ENCODE measurements around the gene PHLDA2. TPM values are rescaled to one million over a fixed set of nuclear protein-coding genes. Genes with fewer than 3 reads are reported as not detected.

PHLDA2 gene
- total RNA-seq, 2 experiments from 2014 or later = 0.16 to 0.34 TPM

DNA sequence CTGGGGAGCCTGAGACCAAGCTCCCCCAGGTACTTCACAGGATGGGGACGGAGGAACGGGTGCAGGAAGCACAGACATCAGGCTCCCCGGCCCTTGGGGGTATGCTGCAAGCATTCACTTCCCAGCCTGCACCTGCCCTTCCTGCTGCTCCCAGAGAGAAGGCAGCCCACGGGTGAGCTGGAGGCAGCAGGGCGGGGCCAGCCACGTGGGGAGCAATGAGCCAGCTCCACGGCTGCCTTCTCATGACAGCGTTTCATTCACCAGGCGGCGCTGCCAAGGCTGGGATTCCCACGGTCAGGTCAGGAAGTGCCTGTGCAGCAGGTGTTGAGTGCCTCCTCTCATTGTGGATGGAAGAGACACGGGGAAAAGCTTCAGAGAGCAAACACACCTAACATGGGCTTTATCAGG, 14.5 kb upstream of the PHLDA2 start:
- no peak for DNase-seq (ENCODE audit: low spot score)
- CTCF ChIA-PET (ENCODE audit: unreplicated experiment) = no interaction called here
- intact Hi-C loops (cut with micrococcal nuclease; ENCODE audit: unreplicated experiment) = no loop called here
- Histone ChIP-seq H3K4me2 (ENCODE audit: low read length) (no peak overlapping the region), H3K27ac (ENCODE audit: low read depth, low read length, poor library complexity, severe bottlenecking) (no peak overlapping the region), H3K79me2 (ENCODE audit: insufficient read depth, low read depth, low read length) (no peaks in the 10 kb centered on the region), H3K9me2 (ENCODE audit: insufficient read depth, low read length) (no peaks in the 10 kb centered on the region), H3K9me3 (ENCODE audit: low read length) (peaks cover 15% of the 10 kb centered on the region), H3K36me3 (ENCODE audit: insufficient read depth, low read length) (peaks cover 72% of the 10 kb centered on the region), H3K4me3 (ENCODE audit: low read depth, low read length, poor library complexity, severe bottlenecking) (no peak overlapping the region), H2AFZ (ENCODE audit: low read length) (no peak overlapping the region), H4K20me1 (ENCODE audit: insufficient read depth, low read length) (no peaks in the 10 kb centered on the region), H3K4me1 (ENCODE audit: insufficient read depth, low read length, poor library complexity, severe bottlenecking) (no peaks in the 10 kb centered on the region)
- POLR2A ChIA-PET = no interaction called here
- TF ChIP-seq EZH2phosphoT487 (IDR thresholded peaks at IDR 0.05; ENCODE audit: borderline replicate concordance, low read depth, low read length) = no peak
- TF ChIP-seq, protein P1, sequence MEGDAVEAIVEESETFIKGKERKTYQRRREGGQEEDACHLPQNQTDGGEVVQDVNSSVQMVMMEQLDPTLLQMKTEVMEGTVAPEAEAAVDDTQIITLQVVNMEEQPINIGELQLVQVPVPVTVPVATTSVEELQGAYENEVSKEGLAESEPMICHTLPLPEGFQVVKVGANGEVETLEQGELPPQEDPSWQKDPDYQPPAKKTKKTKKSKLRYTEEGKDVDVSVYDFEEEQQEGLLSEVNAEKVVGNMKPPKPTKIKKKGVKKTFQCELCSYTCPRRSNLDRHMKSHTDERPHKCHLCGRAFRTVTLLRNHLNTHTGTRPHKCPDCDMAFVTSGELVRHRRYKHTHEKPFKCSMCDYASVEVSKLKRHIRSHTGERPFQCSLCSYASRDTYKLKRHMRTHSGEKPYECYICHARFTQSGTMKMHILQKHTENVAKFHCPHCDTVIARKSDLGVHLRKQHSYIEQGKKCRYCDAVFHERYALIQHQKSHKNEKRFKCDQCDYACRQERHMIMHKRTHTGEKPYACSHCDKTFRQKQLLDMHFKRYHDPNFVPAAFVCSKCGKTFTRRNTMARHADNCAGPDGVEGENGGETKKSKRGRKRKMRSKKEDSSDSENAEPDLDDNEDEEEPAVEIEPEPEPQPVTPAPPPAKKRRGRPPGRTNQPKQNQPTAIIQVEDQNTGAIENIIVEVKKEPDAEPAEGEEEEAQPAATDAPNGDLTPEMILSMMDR (conservative IDR thresholded peaks at IDR 0.05; ENCODE audit: low read length) = no peak
- no TSS peak for BruUV-seq (replicated peaks)

DNA sequence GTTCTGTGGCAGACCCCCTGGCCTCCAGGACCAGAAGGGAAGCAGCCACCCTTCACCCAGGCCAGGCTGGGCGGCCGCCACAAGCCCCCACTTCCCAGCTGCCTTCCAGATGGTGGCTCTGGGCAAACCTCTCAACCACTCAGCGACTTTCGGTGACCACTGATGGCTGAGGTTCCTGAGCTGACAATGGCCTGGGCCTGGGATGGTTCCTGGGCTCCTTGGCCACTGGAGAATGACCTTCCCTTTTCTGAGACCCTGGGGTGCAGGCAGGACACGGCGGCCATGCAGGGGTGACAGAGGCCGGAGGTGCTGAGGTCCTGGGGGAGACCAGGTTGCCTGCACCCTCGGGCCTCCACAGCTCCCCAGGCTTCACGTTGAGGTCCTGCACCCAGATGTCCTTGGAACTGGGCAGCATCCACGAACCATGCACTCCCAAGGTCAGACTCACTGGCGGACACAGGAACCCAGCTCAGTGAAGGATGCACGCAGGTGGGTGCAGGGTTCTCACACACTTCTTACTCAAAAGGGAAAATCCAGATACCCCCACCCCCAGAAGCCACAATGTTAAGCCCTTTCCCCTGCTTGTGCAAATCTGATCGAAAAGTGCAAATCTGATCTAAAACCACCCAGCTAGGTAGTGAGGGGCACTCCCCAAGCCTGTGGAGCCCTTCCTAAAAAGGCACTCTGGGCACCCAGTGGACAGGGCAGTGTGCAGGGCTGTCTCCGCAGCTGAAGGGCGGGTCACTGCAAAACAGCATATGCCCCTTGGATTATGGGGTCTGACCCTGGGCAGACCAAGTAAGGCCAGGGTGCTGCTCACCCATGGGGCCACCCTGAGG, 13.9 kb upstream of the PHLDA2 start:
- ChIA-PET CTCF (ENCODE audit: unreplicated experiment) (no interaction called here), POLR2A (no interaction called here)
- Histone ChIP-seq H3K27ac (ENCODE audit: low read depth, low read length, poor library complexity, severe bottlenecking) (no peak overlapping the region), H3K4me2 (ENCODE audit: low read length) (no peak overlapping the region), H2AFZ (ENCODE audit: low read length) (no peak overlapping the region), H3K9me2 (ENCODE audit: insufficient read depth, low read length) (no peaks in the 10 kb centered on the region), H3K9me3 (ENCODE audit: low read length) (peaks cover 18% of the 10 kb centered on the region), H4K20me1 (ENCODE audit: insufficient read depth, low read length) (no peaks in the 10 kb centered on the region), H3K79me2 (ENCODE audit: insufficient read depth, low read depth, low read length) (no peaks in the 10 kb centered on the region), H3K4me1 (ENCODE audit: insufficient read depth, low read length, poor library complexity, severe bottlenecking) (no peaks in the 10 kb centered on the region), H3K4me3 (ENCODE audit: low read depth, low read length, poor library complexity, severe bottlenecking) (no peak overlapping the region), H3K36me3 (ENCODE audit: insufficient read depth, low read length) (peaks cover 67% of the 10 kb centered on the region)
- intact Hi-C loops (cut with micrococcal nuclease; ENCODE audit: unreplicated experiment) = no loop called here
- TF ChIP-seq, protein P1 (conservative IDR thresholded peaks at IDR 0.05; ENCODE audit: low read length) = no peak
- TF ChIP-seq EZH2phosphoT487 (IDR thresholded peaks at IDR 0.05; ENCODE audit: borderline replicate concordance, low read depth, low read length) = no peak
- DNase-seq (ENCODE audit: low spot score) = no peak
- no TSS peak for BruUV-seq (replicated peaks)

DNA sequence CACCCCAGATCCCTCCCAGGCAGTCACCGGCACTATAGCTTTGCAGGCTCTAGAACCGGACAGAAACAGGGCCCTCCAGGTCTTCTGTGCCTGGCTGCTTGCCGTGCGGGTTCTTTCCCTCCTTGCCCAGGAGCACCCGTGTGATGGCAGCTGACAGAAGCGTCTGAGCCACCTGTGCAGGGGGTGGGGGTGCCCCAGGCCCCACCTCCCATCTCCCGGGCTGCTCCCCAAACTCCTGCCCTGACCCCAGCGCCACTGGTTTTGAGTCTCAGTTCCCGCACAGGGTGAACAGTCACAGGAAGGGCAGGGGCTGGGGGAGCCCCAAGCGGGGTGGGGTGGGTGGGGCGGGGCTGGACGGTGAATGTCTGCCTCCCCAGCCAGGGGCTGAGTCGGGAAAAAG, 13.2 kb upstream of the PHLDA2 start:
- CTCF ChIA-PET (ENCODE audit: unreplicated experiment) = interaction anchor here (0.6 kb wide), 1 partner anchor 11 kb away, joined by 3 read pairs; no protein-coding TSS in a partner anchor

More for the DNA sequence above, 13.2 kb upstream of the PHLDA2 start:
- no peak for DNase-seq (ENCODE audit: low spot score)
- intact Hi-C loops (cut with micrococcal nuclease; ENCODE audit: unreplicated experiment) = no loop called here
- POLR2A ChIA-PET = no interaction called here
- H2AFZ ChIP-seq (ENCODE audit: low read length) = no peak overlapping the region
- H3K4me1 ChIP-seq (ENCODE audit: insufficient read depth, low read length, poor library complexity, severe bottlenecking) = no peaks in the 10 kb centered on the region
- H3K36me3 ChIP-seq (ENCODE audit: insufficient read depth, low read length) = peaks cover 60% of the 10 kb centered on the region
- H3K4me3 ChIP-seq (ENCODE audit: low read depth, low read length, poor library complexity, severe bottlenecking) = no peak overlapping the region
- H3K9me3 ChIP-seq (ENCODE audit: low read length) = peaks cover 24% of the 10 kb centered on the region
- H3K27ac ChIP-seq (ENCODE audit: low read depth, low read length, poor library complexity, severe bottlenecking) = no peak overlapping the region
- no TSS peak for BruUV-seq (replicated peaks)
- no peak for TF ChIP-seq EZH2phosphoT487 (IDR thresholded peaks at IDR 0.05; ENCODE audit: borderline replicate concordance, low read depth, low read length)
- TF ChIP-seq, protein P1 (conservative IDR thresholded peaks at IDR 0.05; ENCODE audit: low read length) = no peak
- H3K9me2 ChIP-seq (ENCODE audit: insufficient read depth, low read length) = no peaks in the 10 kb centered on the region
- H4K20me1 ChIP-seq (ENCODE audit: insufficient read depth, low read length) = no peaks in the 10 kb centered on the region
- H3K4me2 ChIP-seq (ENCODE audit: low read length) = no peak overlapping the region
- H3K79me2 ChIP-seq (ENCODE audit: insufficient read depth, low read depth, low read length) = no peaks in the 10 kb centered on the region

Data from OCI-LY7 (cell line).